H1 (cell line): Measurements from ENCODE around the gene BCAS3. TPM values are rescaled to one million over a fixed set of nuclear protein-coding genes. Genes with fewer than 3 reads are reported as not detected.

Experiments used
- CTCF ChIA-PET: fragments of 300-600 bp; sonication (Branson Sonifier 250); formaldehyde crosslinking; loops from one replicate; lab custom pipeline; 2021; ENCODE audit not compliant: partially characterized antibody; lab: Charles Lee
- POLR2A ChIA-PET: fragments of 300-600 bp; sonication (Branson Sonifier 250); formaldehyde crosslinking; loops from one replicate; lab custom pipeline; 2021; ENCODE audit warnings: inconsistent platforms; ENCODE audit not compliant: partially characterized antibody; lab: Charles Lee
- DNase-seq, 2 experiments: peaks; one replicate each; pipeline versions ENCODE4 v3.0.0 to v3.0.0-alpha.2; 2010 to 2022; ENCODE audit warnings: low spot score in 2 of 2, low read depth in 1 of 2, mixed read lengths in 1 of 2
- FAIRE-seq: peaks from 2 replicates; lab custom pipeline; 2011; peaks lifted over from hg19 to GRCh38; lab: Jason Lieb, UNC
- H2AFZ ChIP-seq: 2 replicates; pipeline ENCODE4 v1.8.1; 2012; ENCODE audit warnings: low read length, inconsistent platforms
- H2AK5ac ChIP-seq: 2 replicates; pipeline ENCODE4 v1.6.1; 2013; ENCODE audit warnings: low read depth, low read length
- H2BK120ac ChIP-seq: replicated peaks from 2 replicates; pipeline ENCODE3; 2013; ENCODE audit warnings: low read depth, low read length, inconsistent platforms
- H2BK12ac ChIP-seq: 2 replicates; pipeline ENCODE4 v1.6.1; 2013; ENCODE audit warnings: low read depth, low read length
- H2BK15ac ChIP-seq: 2 replicates; pipeline ENCODE4 v1.6.1; 2013; ENCODE audit warnings: low read length
- H2BK20ac ChIP-seq: 2 replicates; pipeline ENCODE4 v1.6.1; 2013; ENCODE audit warnings: low read length
- H2BK5ac ChIP-seq: 2 replicates; pipeline ENCODE4 v1.6.1; 2013; ENCODE audit warnings: low read depth, low read length
- H3K14ac ChIP-seq: 2 replicates; pipeline ENCODE4 v1.6.1; 2013; ENCODE audit warnings: inconsistent platforms; ENCODE audit not compliant: insufficient read length
- H3K18ac ChIP-seq: 2 replicates; pipeline ENCODE4 v1.6.1; 2013; ENCODE audit warnings: low read length; ENCODE audit errors: extremely low read depth
- H3K23ac ChIP-seq: 2 replicates; pipeline ENCODE4 v1.6.1; 2013; ENCODE audit warnings: inconsistent platforms; ENCODE audit not compliant: insufficient read length
- H3K23me2 ChIP-seq: 2 replicates; pipeline ENCODE4 v1.6.1; 2013; ENCODE audit warnings: low read depth, low read length
- H3K27ac ChIP-seq: 2 replicates; pipeline ENCODE4 v1.6.1; 2011; ENCODE audit warnings: low read depth, low read length, inconsistent platforms
- H3K27me3 ChIP-seq, 4 experiments: replicated peaks in 1 of 4; 1 replicate in 1 of 4; 2 replicates in 3 of 4; pipeline versions ENCODE4 v1.6.1 to v1.8.1; 2011 to 2013; ENCODE audit warnings: low read length in 3 of 4, mild to moderate bottlenecking in 3 of 4, inconsistent platforms in 2 of 4, mixed read lengths in 2 of 4, moderate library complexity in 1 of 4; ENCODE audit not compliant: control insufficient read depth in 3 of 4, insufficient read depth in 3 of 4; ENCODE audit errors: extremely low read depth in 1 of 4
- H3K36me3 ChIP-seq, 4 experiments: 2 replicates each; pipeline versions ENCODE4 v1.6.1 to v1.8.1; 2011 to 2013; ENCODE audit warnings: mild to moderate bottlenecking in 4 of 4, low read length in 3 of 4, moderate library complexity in 2 of 4, control low read depth in 1 of 4, inconsistent platforms in 1 of 4; ENCODE audit not compliant: insufficient read depth in 4 of 4, control insufficient read depth in 2 of 4
- H3K4ac ChIP-seq: replicated peaks from 2 replicates; pipeline ENCODE3; 2013; ENCODE audit warnings: low read length, low read depth, mixed read lengths, inconsistent platforms; ENCODE audit not compliant: insufficient read length
- H3K4me1 ChIP-seq, 4 experiments: replicated peaks in 1 of 4; 1 replicate in 1 of 4; 2 replicates in 3 of 4; pipeline versions ENCODE4 v1.6.1 to v1.8.1; 2011 to 2013; ENCODE audit warnings: low read length in 3 of 4, inconsistent platforms in 2 of 4, mixed read lengths in 1 of 4; ENCODE audit not compliant: insufficient read depth in 4 of 4, control insufficient read depth in 3 of 4
- H3K4me2 ChIP-seq, 2 experiments: 2 replicates each; pipeline versions ENCODE4 v1.6.1 to v1.8.1; 2011 to 2013; ENCODE audit warnings: low read depth in 2 of 2, low read length in 2 of 2, control low read depth in 1 of 2, inconsistent platforms in 1 of 2, mild to moderate bottlenecking in 1 of 2; ENCODE audit not compliant: insufficient read depth in 1 of 2
- H3K4me3 ChIP-seq, 4 experiments: fragments of 200-600, 300-600 bp in 1 of 4; sonication (generic), shearing (Covaris generic), sonication (Bioruptor Twin) in 1 of 4; 2 replicates each; pipeline versions ENCODE4 v1.5.1 to v1.8.1; 2011 to 2016; ENCODE audit warnings: low read length in 4 of 4, low read depth in 3 of 4, control low read depth in 2 of 4, inconsistent platforms in 2 of 4, mild to moderate bottlenecking in 2 of 4, mixed read lengths in 1 of 4, moderate library complexity in 1 of 4; ENCODE audit not compliant: insufficient read depth in 2 of 4; ENCODE audit errors: extremely low read depth in 1 of 4
- H3K56ac ChIP-seq: replicated peaks from 2 replicates; pipeline ENCODE3; 2013; ENCODE audit warnings: low read depth, mild to moderate bottlenecking, mixed read lengths, low read length, inconsistent platforms; ENCODE audit not compliant: insufficient read length
- H3K79me1 ChIP-seq: 2 replicates; pipeline ENCODE4 v1.6.1; 2013; ENCODE audit warnings: low read depth, low read length, control low read depth
- H3K79me2 ChIP-seq, 2 experiments: 2 replicates each; pipeline versions ENCODE4 v1.6.1 to v1.8.1; 2012 to 2013; ENCODE audit warnings: low read length in 2 of 2, mild to moderate bottlenecking in 2 of 2, inconsistent platforms in 1 of 2; ENCODE audit not compliant: insufficient read depth in 2 of 2, control insufficient read depth in 1 of 2
- H3K9ac ChIP-seq, 4 experiments: replicated peaks in 1 of 4; 1 replicate in 1 of 4; 2 replicates in 3 of 4; pipeline versions ENCODE4 v1.6.1 to v1.8.1; 2011 to 2013; ENCODE audit warnings: low read depth in 3 of 4, low read length in 3 of 4, control low read depth in 2 of 4, mild to moderate bottlenecking in 2 of 4, moderate library complexity in 2 of 4, inconsistent platforms in 1 of 4; ENCODE audit errors: extremely low read depth in 1 of 4
- H3K9me3 ChIP-seq, 2 experiments: 2 replicates each; pipeline versions ENCODE4 v1.6.1 to v1.8.1; 2012 to 2013; ENCODE audit warnings: mild to moderate bottlenecking in 2 of 2, moderate library complexity in 2 of 2, control low read depth in 1 of 2, inconsistent platforms in 1 of 2, low read depth in 1 of 2, low read length in 1 of 2, mixed read lengths in 1 of 2; ENCODE audit not compliant: insufficient read depth in 2 of 2
- H4K20me1 ChIP-seq, 2 experiments: replicated peaks in 1 of 2; 2 replicates each; pipeline versions ENCODE3 to v1.8.1; 2011 to 2013; ENCODE audit warnings: inconsistent platforms in 2 of 2, low read length in 2 of 2, mild to moderate bottlenecking in 1 of 2; ENCODE audit not compliant: insufficient read depth in 2 of 2, control insufficient read depth in 1 of 2
- H4K5ac ChIP-seq: 2 replicates; pipeline ENCODE4 v1.6.1; 2013; ENCODE audit warnings: low read length, low read depth, mixed read lengths, inconsistent platforms; ENCODE audit not compliant: insufficient read length
- H4K8ac ChIP-seq: 2 replicates; pipeline ENCODE4 v1.8.0; 2013; ENCODE audit warnings: mild to moderate bottlenecking, moderate library complexity, low read length, inconsistent platforms; ENCODE audit not compliant: insufficient read depth; ENCODE audit errors: extremely low read depth
- H4K91ac ChIP-seq: replicated peaks from 2 replicates; pipeline ENCODE3; 2013; ENCODE audit warnings: low read length, mixed read lengths, inconsistent platforms; ENCODE audit not compliant: insufficient read length
- FOSL1 ChIP-seq: IDR thresholded peaks from 2 replicates; pipeline ENCODE4 v1.6.1; 2011; ENCODE audit warnings: mild to moderate bottlenecking, low read depth, low read length, moderate library complexity; ENCODE audit not compliant: insufficient read depth
- GABPA ChIP-seq: IDR thresholded peaks from 2 replicates; pipeline ENCODE4 v1.6.1; 2011; ENCODE audit warnings: mild to moderate bottlenecking, low read length, moderate library complexity, borderline replicate concordance; ENCODE audit not compliant: insufficient read depth
- JUND ChIP-seq: IDR thresholded peaks from 2 replicates; pipeline ENCODE4 v1.6.1; 2011; ENCODE audit warnings: mild to moderate bottlenecking, improper control_type of control experiment, low read length
- KDM4A ChIP-seq: IDR thresholded peaks from one replicate; pipeline ENCODE4 v1.7.1; 2012; ENCODE audit warnings: low read depth, mild to moderate bottlenecking, moderate library complexity, low read length, inconsistent platforms; ENCODE audit not compliant: severe bottlenecking
- RAD21 ChIP-seq, 2 experiments: IDR thresholded peaks in 1 of 2; conservative IDR thresholded peaks in 1 of 2; 2 replicates each; pipeline ENCODE4 v1.6.1; 2011; ENCODE audit warnings: low read depth in 2 of 2, low read length in 2 of 2, improper control_type of control experiment in 1 of 2, inconsistent platforms in 1 of 2, mild to moderate bottlenecking in 1 of 2, moderate library complexity in 1 of 2
- TAF7 ChIP-seq: optimal IDR thresholded peaks from 2 replicates; pipeline ENCODE3; 2011; ENCODE audit warnings: low read depth, mild to moderate bottlenecking, inconsistent platforms, low read length, moderate library complexity, borderline replicate concordance
- TCF12 ChIP-seq: IDR thresholded peaks from 2 replicates; pipeline ENCODE4 v1.6.1; 2011; ENCODE audit warnings: low read depth, mild to moderate bottlenecking, low read length
- WGBS, 2 experiments: shearing (Covaris generic) in 1 of 2; methylation state at CpG; one replicate each; pipeline versions ENCODE4 v1.1.6 to v1.1.7; 2013 to 2015; ENCODE audit warnings: low lambda C conversion rate in 2 of 2, mixed read lengths in 2 of 2, inconsistent platforms in 1 of 2, low coverage in 1 of 2, missing lambda C conversion rate in 1 of 2; ENCODE audit not compliant: insufficient replicate concordance in 2 of 2, insufficient coverage in 1 of 2, insufficient read length in 1 of 2; ENCODE audit errors: extremely low coverage in 1 of 2, missing lambda C conversion rate in 1 of 2; 5-methylcytosine and 5-hydroxymethylcytosine counted together
- polyA plus RNA-seq, 7 experiments: library from polyadenylated mRNA; depleted of rRNA in 3 of 7; stranded (reverse) in 5 of 7; unstranded in 2 of 7; fragments of >200 nt in 5 of 7; fragments of 200-250 nt in 2 of 7; gene quantifications; 1 replicate in 5 of 7; 2 replicates in 1 of 7; 4 replicates in 1 of 7; pipeline versions ENCODE4 v1.2.1 to v1.2.3, GENCODE V29; 2011 to 2013; ENCODE audit warnings: missing spikeins in 2 of 7, mixed read lengths in 2 of 7
- total RNA-seq: library from RNA; stranded (reverse); fragmentation: NEBNext Ultra II Directional; extraction: Animal tissue kit (Norgen Biotek cat#: 25700); gene quantifications from 2 replicates; pipeline ENCODE4 v1.2.1, GENCODE V29; 2021
- TF ChIP-seq, protein P1 (sequence below): IDR thresholded peaks from 2 replicates; pipeline ENCODE4 v1.6.1; 2012; ENCODE audit warnings: inconsistent platforms

The BCAS3 gene
- total and polyA plus RNA-seq, 2 of the 8 experiments (the other 6 are each of a cell fraction or from before 2014, with no cell fraction given) = 9.9 to 13.3 TPM

DNA sequence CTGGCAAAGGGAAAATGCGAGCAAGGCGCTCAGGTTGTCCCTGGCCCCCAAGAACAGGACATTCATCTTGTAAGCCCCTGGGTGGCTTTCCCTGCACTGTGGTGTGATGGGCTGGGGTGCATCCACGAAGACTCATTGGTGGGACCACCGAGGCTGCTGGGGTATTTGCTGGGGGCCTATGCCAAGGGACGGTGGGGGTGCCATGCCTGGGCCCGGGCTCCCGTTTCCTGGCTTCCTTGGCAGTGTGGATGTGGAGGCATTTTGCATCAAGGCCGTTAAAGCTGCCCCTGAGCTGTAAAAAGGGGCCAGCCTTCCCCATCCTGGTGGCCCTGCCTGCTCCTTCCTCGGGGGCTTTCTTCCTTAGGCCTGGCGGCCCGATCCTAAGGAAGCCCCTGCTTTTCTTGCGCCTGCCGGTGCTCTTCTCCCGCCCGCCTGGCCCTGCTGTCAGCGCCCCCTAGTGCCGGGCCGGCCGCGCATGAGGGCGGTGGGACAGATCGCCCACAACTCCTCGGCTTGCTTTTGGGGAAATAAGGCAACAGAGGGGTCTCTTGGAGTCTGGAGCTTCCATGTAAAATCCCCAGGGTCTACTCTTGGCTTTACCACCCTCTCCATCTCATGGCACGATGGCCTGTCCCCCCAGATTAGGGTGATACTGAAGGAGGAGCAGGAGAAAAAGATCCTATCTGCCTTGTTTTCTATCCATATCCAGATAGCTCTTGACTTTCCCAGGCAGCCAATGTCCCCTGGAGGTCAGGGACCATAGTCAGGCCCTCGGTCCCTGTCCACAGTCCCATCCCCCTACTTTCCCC, 712.2 kb downstream of the BCAS3 start:
- Histone ChIP-seq H3K23me2 (no peaks in the 10 kb centered on the region), H3K56ac (no peak overlapping the region), H3K79me1 (no peaks in the 10 kb centered on the region), H2BK15ac (no peak overlapping the region), H3K27me3 (peaks cover 10 to 24% (median 21%) of the 10 kb centered on the region in 4 experiments), H4K91ac (no peak overlapping the region), H2BK5ac (no peak overlapping the region), H3K23ac (no peak overlapping the region), H2BK120ac (no peak overlapping the region), H3K79me2 (no peaks in the 10 kb centered on the region), H3K9me3 (no peaks in the 10 kb centered on the region), H2BK12ac (no peak overlapping the region), H3K9ac (no peak overlapping the region; a peak in 1 of 7 replicates), H2AK5ac (no peak overlapping the region), H4K20me1 (peaks cover 2 to 9% of the 10 kb centered on the region in 2 experiments), H4K5ac (no peak overlapping the region), H4K8ac (no peak overlapping the region), H3K4ac (no peak overlapping the region), H3K4me1 (peaks cover 0 to 3% (median 1%) of the 10 kb centered on the region in 4 experiments; a peak in 3 of 7 replicates), H2BK20ac (no peak overlapping the region), H2AFZ (no peak overlapping the region), H3K14ac (no peak overlapping the region), H3K27ac (no peak overlapping the region), H3K36me3 (no peaks in the 10 kb centered on the region), H3K4me3 (no peak overlapping the region), H3K4me2 (no peak overlapping the region), H3K18ac (no peak overlapping the region; the same call in 1 of the 2 replicates)
- 36% methylated on average over 24 of the region's 25 CpGs; no CpG with 5 or more reads in 1 of the 2 experiments for WGBS, 2 experiments
- FAIRE-seq = no peak
- peak in 1 of 2 experiments; percentile 92 for DNase-seq
- CTCF ChIA-PET = interaction anchor here (0.6 to 3.7 kb wide), 32 partner anchors 9 to 672 kb away, joined by 3 to 22 read pairs (median 3); no protein-coding TSS in a partner anchor
- POLR2A ChIA-PET = no interaction called here
- peak; percentile 87 to 92 for TF ChIP-seq RAD21 (IDR thresholded peaks at IDR 0.05 in 1 of 2, conservative IDR thresholded peaks at IDR 0.05 in 1 of 2; ENCODE audit: low read depth in 2 of 2, low read length in 2 of 2)
- TF ChIP-seq JUND = no peak
- no peak for TF ChIP-seq FOSL1
- TF ChIP-seq TAF7 = peak; percentile 22
- peak; percentile 70; the same call in 1 of the 2 replicates for TF ChIP-seq GABPA
- TF ChIP-seq, protein P1, sequence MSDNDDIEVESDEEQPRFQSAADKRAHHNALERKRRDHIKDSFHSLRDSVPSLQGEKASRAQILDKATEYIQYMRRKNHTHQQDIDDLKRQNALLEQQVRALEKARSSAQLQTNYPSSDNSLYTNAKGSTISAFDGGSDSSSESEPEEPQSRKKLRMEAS = peak; percentile 68
- TF ChIP-seq TCF12 = no peak
- TF ChIP-seq KDM4A = no peak
